Measurements from ENCODE around the gene FAM25A. TPM values are rescaled to one million over a fixed set of nuclear protein-coding genes. Genes with fewer than 3 reads are reported as not detected.
"Not testable (repeated sequence)": the region's sequence is repeated elsewhere in the genome, so short reads cannot be mapped to it uniquely, and the experiment has no call there.

The FAM25A gene
- polyA plus RNA-seq, 1 of the 3 experiments (the other 2 are of a cell fraction) = not detected

GRCh38 chr10:87025285-87025958 lies 5.3 kb downstream of the FAM25A start:
- POLR2A ChIA-PET; DNase-seq; H4K20me1 ChIP-seq (ENCODE audit: insufficient read depth); CTCF ChIA-PET; H3K27me3 ChIP-seq (ENCODE audit: insufficient read depth); H3K79me2 ChIP-seq (ENCODE audit: insufficient read depth); H3F3A ChIP-seq (replicated peaks; ENCODE audit: insufficient read depth); H3K36me3 ChIP-seq (replicated peaks in 1 of 2; ENCODE audit: control insufficient read depth in 1 of 2, insufficient read depth in 2 of 2, low read length in 1 of 2); H3K9me2 ChIP-seq; H3K9me3 ChIP-seq; H3K4me1 ChIP-seq (ENCODE audit: control insufficient read depth in 1 of 2, insufficient read depth in 2 of 2, low read depth in 1 of 2, low read length in 1 of 2): not testable (repeated sequence)
- H3K4me3 ChIP-seq (ENCODE audit: low read depth in 2 of 2, low read length in 1 of 2) = peak overlapping the region in 1 of 2 experiments; percentile 37; a peak in 1 of 4 replicates
- peak overlapping the region; percentile 79 for H3K4me2 ChIP-seq
- peak; percentile 86 for TF ChIP-seq JUND (IDR thresholded peaks at IDR 0.05)
- TF ChIP-seq RXRA (IDR thresholded peaks at IDR 0.05; ENCODE audit: borderline replicate concordance, low read depth) = 0 out of 2 replicates have a peak, but pooled peaks have one; percentile 15
- 0 out of 2 replicates have a peak, but pooled peaks have one; percentile 21 for TF ChIP-seq GABPA (IDR thresholded peaks at IDR 0.05; ENCODE audit: low read depth)
- peak; percentile 28; the same call in 1 of the 2 replicates for TF ChIP-seq PBX3 (IDR thresholded peaks at IDR 0.05)
- TF ChIP-seq TCF12 (IDR thresholded peaks at IDR 0.05) = peak; percentile 62; the same call in 1 of the 2 replicates
- TF ChIP-seq NFIC (IDR thresholded peaks at IDR 0.05; ENCODE audit: borderline replicate concordance) = peak; percentile 25; the same call in 1 of the 2 replicates
- TF ChIP-seq ELF1 (IDR thresholded peaks at IDR 0.05) = 0 out of 2 replicates have a peak, but pooled peaks have one; percentile 25
- TF ChIP-seq TEAD4 (IDR thresholded peaks at IDR 0.05; ENCODE audit: borderline replicate concordance, insufficient read depth) = peak; percentile 44; the same call in 1 of the 2 replicates
- peak in 1 of 2 experiments; percentile 61; a peak in 1 of 4 replicates for TF ChIP-seq EP300 (IDR thresholded peaks at IDR 0.05; ENCODE audit: borderline replicate concordance in 1 of 2, low read depth in 1 of 2, low read length in 1 of 2)
- TF ChIP-seq FOSL2 (IDR thresholded peaks at IDR 0.05; ENCODE audit: borderline replicate concordance, low read depth) = peak; percentile 86
- peak overlapping the region; percentile 74; the same call in 1 of the 2 replicates for H2AFZ ChIP-seq (ENCODE audit: low read depth)
- H3K27ac ChIP-seq (ENCODE audit: low read depth in 2 of 2, low read length in 1 of 2) = peak overlapping the region in 1 of 2 experiments; percentile 76; a peak in 3 of 4 replicates
- 8% methylated on average over 5 of the region's 5 CpGs for WGBS (ENCODE audit: low lambda C conversion rate)
- H3K9ac ChIP-seq = peak overlapping the region; percentile 36; the same call in 1 of the 2 replicates

GRCh38 chr10:87026747-87027508 lies 6.8 kb downstream of the FAM25A start:
- H3K27me3 ChIP-seq (ENCODE audit: insufficient read depth); POLR2A ChIA-PET: not testable (repeated sequence)

GRCh38 chr10:87030419-87030818 lies 10.3 kb downstream of the FAM25A start:
- WGBS (ENCODE audit: low lambda C conversion rate) = 67% methylated on average over 1 of the region's 1 CpG
- H4K20me1 ChIP-seq (ENCODE audit: insufficient read depth); H3K79me2 ChIP-seq (ENCODE audit: insufficient read depth); POLR2A ChIA-PET; H3K27ac ChIP-seq (ENCODE audit: low read depth in 2 of 2, low read length in 1 of 2); H3K4me3 ChIP-seq (ENCODE audit: low read depth in 2 of 2, low read length in 1 of 2); DNase-seq; H3F3A ChIP-seq (replicated peaks; ENCODE audit: insufficient read depth); H3K36me3 ChIP-seq (replicated peaks in 1 of 2; ENCODE audit: control insufficient read depth in 1 of 2, insufficient read depth in 2 of 2, low read length in 1 of 2); CTCF ChIA-PET; H3K27me3 ChIP-seq (ENCODE audit: insufficient read depth); H3K9me3 ChIP-seq; H3K4me2 ChIP-seq; H3K4me1 ChIP-seq (ENCODE audit: control insufficient read depth in 1 of 2, insufficient read depth in 2 of 2, low read depth in 1 of 2, low read length in 1 of 2); H2AFZ ChIP-seq (ENCODE audit: low read depth); H3K9me2 ChIP-seq; H3K9ac ChIP-seq: not testable (repeated sequence)

More at GRCh38 chr10:87026747-87027508, 6.8 kb downstream of the FAM25A start:
- H4K20me1 ChIP-seq (ENCODE audit: insufficient read depth); H3K9me3 ChIP-seq; H3K4me1 ChIP-seq (ENCODE audit: control insufficient read depth in 1 of 2, insufficient read depth in 2 of 2, low read depth in 1 of 2, low read length in 1 of 2); H3K79me2 ChIP-seq (ENCODE audit: insufficient read depth); H3K27ac ChIP-seq (ENCODE audit: low read depth in 2 of 2, low read length in 1 of 2); H3K4me2 ChIP-seq; DNase-seq; H3K9me2 ChIP-seq; H3F3A ChIP-seq (replicated peaks; ENCODE audit: insufficient read depth); CTCF ChIA-PET; H3K36me3 ChIP-seq (replicated peaks in 1 of 2; ENCODE audit: control insufficient read depth in 1 of 2, insufficient read depth in 2 of 2, low read length in 1 of 2); H2AFZ ChIP-seq (ENCODE audit: low read depth); H3K4me3 ChIP-seq (ENCODE audit: low read depth in 2 of 2, low read length in 1 of 2); H3K9ac ChIP-seq: not testable (repeated sequence)
- 94% methylated on average over 14 of the region's 17 CpGs for WGBS (ENCODE audit: low lambda C conversion rate)
